Measurements from ENCODE around the gene FSTL1. TPM values are rescaled to one million over a fixed set of nuclear protein-coding genes. Genes with fewer than 3 reads are reported as not detected.

The FSTL1 gene, protein sequence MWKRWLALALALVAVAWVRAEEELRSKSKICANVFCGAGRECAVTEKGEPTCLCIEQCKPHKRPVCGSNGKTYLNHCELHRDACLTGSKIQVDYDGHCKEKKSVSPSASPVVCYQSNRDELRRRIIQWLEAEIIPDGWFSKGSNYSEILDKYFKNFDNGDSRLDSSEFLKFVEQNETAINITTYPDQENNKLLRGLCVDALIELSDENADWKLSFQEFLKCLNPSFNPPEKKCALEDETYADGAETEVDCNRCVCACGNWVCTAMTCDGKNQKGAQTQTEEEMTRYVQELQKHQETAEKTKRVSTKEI
- total RNA-seq: 588 and 921 TPM in 2 replicates

DNA sequence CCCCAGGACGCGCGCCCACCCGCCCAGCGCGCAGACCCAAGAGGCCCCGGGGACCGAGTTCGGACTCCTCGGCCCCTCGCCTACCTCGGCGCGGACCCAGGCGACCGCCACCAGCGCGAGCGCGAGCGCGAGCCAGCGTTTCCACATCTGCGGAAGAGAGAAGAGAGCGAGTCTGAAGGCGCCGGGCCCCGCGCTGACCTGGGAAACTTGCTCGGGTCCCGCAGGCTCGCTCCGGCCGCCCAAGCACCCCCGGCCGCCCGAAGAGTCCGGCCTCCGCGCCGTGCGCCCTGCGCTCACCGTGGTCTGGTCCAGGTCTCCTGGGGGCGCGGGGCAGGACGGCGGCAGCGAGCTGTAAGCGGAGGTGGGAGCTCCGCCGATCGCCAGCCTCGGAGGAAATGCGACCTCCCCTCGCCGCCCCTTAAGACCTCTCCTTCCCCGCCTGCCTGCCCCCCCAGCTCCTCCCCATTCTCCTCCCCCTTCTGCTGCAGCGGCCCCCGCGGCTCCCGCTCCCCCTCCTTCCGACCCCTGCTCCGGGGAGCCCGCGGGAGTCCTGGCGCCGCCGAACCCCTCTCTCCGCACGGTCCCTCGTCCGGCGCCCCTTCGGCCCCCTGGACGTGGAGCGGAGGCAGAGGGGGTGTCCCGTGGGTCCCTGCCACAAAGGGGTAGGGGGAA, at the start of gene FSTL1:
TSS of gene FSTL1 (minus strand) at position 393 of the 672 bp plus-strand sequence. CDS start at position 147, 246 bp downstream.

DNA sequence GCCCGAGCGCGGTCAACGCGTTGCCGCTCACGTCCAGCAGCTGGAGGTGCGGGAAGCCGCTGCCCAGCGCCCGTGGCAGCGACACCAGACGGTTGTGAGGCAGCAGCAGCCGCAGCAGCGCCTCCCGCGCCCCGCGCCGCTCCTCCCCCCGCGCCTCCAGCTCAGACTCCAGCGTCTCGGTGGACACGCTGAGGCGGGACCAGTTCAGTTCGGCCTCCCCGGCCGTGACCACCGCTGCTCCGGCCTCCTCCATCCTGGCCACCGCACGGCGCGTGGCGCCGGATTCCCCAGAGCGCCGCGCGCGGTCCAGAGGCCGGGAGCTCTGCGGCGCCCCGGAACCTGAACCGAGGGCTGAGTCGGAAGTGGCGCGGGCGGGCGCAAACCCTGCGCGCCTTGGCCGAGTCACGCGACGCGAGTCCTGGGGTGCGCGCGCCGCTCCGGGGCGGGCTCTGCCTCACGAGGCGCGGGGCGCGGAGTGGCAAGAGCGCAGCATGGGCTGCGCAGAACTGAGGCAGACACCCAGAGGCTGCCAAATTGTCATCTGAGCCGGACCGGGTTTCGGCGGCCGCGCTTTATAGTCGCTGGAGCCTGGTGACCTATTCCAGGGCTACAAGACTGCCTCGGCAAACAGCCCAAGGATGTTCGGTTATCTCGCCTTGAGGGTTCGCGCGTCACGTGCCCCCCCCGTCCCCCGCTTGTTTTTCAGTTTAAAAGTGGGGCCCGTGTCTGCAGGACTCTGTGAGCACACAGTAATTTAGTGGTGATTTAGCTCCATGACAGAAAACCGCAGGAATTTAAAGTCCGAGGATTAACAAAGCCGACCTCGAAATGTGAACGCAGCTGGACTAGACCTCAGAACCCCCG, 101.6 kb downstream of the FSTL1 start, which contains the start of gene LRRC58:
TSS of gene LRRC58 (minus strand) at position 364 of the 864 bp plus-strand sequence. CDS start at position 253, 111 bp downstream.

Other genes starting within 250 kb of the FSTL1 start
- gene GPR156, start 165.8 kb downstream of the FSTL1 start, total RNA-seq: 0.37 and 0.55 TPM in 2 replicates
- gene LRRC58, start 101.6 kb downstream of the FSTL1 start, total RNA-seq: 29.0 and 31.9 TPM in 2 replicates
- 16.3 and 23.4 TPM in 2 replicates for gene NDUFB4, start 145.3 kb upstream of the FSTL1 start, total RNA-seq
- 0.33 TPM in 1 of 2 replicates, not detected in the other for gene HGD, start 231.2 kb upstream of the FSTL1 start, total RNA-seq

Measured in uterine smooth muscle cell (primary cell).